B cell (primary cell): Measurements from ENCODE around the gene CCDC70. TPM values are rescaled to one million over a fixed set of nuclear protein-coding genes. Genes with fewer than 3 reads are reported as not detected.

Source experiments
- ATAC-seq: fragments of 200-7000 bp; cut with Tn5 transposase; one replicate; pipeline ENCODE4 v1.10.0; 2021; ENCODE audit warnings: low read depth, mild to moderate bottlenecking, moderate number of reproducible peaks, moderate library complexity
- CTCF ChIA-PET: fragments of 350-600 bp; sonication (Branson Sonifier 250); formaldehyde crosslinking; loops from one replicate; lab custom pipeline; 2021; ENCODE audit warnings: antibody characterized with exemption, inconsistent platforms; lab: Charles Lee
- POLR2A ChIA-PET: fragments of 350-600 bp; sonication (Branson Sonifier 250); formaldehyde crosslinking; loops from one replicate; lab custom pipeline; 2021; ENCODE audit warnings: antibody characterized with exemption; lab: Charles Lee
- DNase-seq: peaks from one replicate; pipeline ENCODE4 v3.0.0; 2013
- H2AFZ ChIP-seq: 2 replicates; pipeline ENCODE4 v1.6.1; 2012; ENCODE audit warnings: mild to moderate bottlenecking, low read depth, low read length; ENCODE audit not compliant: insufficient read depth, poor library complexity, severe bottlenecking
- H3K27ac ChIP-seq, 2 donors: 1 replicate in 1 of 2; 2 replicates in 1 of 2; pipeline ENCODE4 v1.5.1; 2012 to 2013; ENCODE audit warnings: low read length in 2 of 2, mild to moderate bottlenecking in 2 of 2, moderate library complexity in 1 of 2
- H3K27me3 ChIP-seq, 4 experiments: fragments of 200-600 bp in 1 of 4; sonication (generic) in 1 of 4; replicated peaks in 1 of 4; 1 replicate in 2 of 4; 2 replicates in 2 of 4; pipeline versions ENCODE4 v1.6.1 to v1.7.0; 2013 to 2016; ENCODE audit warnings: low read length in 3 of 4, mild to moderate bottlenecking in 2 of 4, mixed read lengths in 1 of 4, moderate library complexity in 1 of 4; ENCODE audit not compliant: insufficient read depth in 4 of 4, control insufficient read depth in 3 of 4; ENCODE audit errors: control extremely low read depth in 1 of 4
- H3K36me3 ChIP-seq, 2 experiments: replicated peaks in 1 of 2; 1 replicate in 1 of 2; 2 replicates in 1 of 2; pipeline versions ENCODE4 v1.6.1 to v1.7.1; 2013; ENCODE audit warnings: low read length in 1 of 2; ENCODE audit not compliant: insufficient read depth in 2 of 2, control insufficient read depth in 1 of 2; ENCODE audit errors: control extremely low read depth in 1 of 2, extremely low read depth in 1 of 2
- H3K4me1 ChIP-seq, 2 donors: fragments of 200-600 bp in 1 of 2; sonication (generic) in 1 of 2; 1 replicate in 1 of 2; 2 replicates in 1 of 2; pipeline versions ENCODE4 v1.5.1 to v1.6.1; 2013 to 2017; ENCODE audit warnings: low read length in 2 of 2; ENCODE audit not compliant: control insufficient read depth in 2 of 2, insufficient read depth in 2 of 2
- H3K4me2 ChIP-seq: replicated peaks from 2 replicates; pipeline ENCODE3; 2012; ENCODE audit warnings: mild to moderate bottlenecking, low read depth, low read length; ENCODE audit not compliant: poor library complexity, severe bottlenecking
- H3K4me3 ChIP-seq, 5 experiments: fragments of 200-600 bp in 1 of 5; sonication (generic) in 1 of 5; 1 replicate in 3 of 5; 2 replicates in 2 of 5; pipeline versions ENCODE4 v1.5.1 to v1.7.0; 2011 to 2016; ENCODE audit warnings: low read length in 4 of 5, mild to moderate bottlenecking in 4 of 5, low read depth in 2 of 5, control low read depth in 1 of 5, moderate library complexity in 1 of 5; ENCODE audit not compliant: insufficient read depth in 1 of 5; ENCODE audit errors: control extremely low read depth in 1 of 5, extremely low read depth in 1 of 5
- H3K79me2 ChIP-seq: fragments of 200-600 bp; sonication (generic); one replicate; pipeline ENCODE4 v1.6.0; 2016; ENCODE audit warnings: low read length; ENCODE audit not compliant: control insufficient read depth, insufficient read depth
- H3K9ac ChIP-seq: fragments of 200-600 bp; sonication (generic); 2 replicates; pipeline ENCODE4 v1.6.1; 2017; ENCODE audit warnings: mild to moderate bottlenecking, low read length, moderate library complexity
- H3K9me3 ChIP-seq, 3 donors: one replicate each; pipeline versions ENCODE4 v1.6.1 to v1.7.1; 2013; ENCODE audit warnings: low read length in 2 of 3; ENCODE audit not compliant: control insufficient read depth in 2 of 3, insufficient read depth in 1 of 3; ENCODE audit errors: control extremely low read depth in 1 of 3
- H4K20me1 ChIP-seq: 2 replicates; pipeline ENCODE4 v1.6.0; 2012; ENCODE audit warnings: mild to moderate bottlenecking, low read length; ENCODE audit not compliant: insufficient read depth, control insufficient read depth, poor library complexity, severe bottlenecking
- H3K27ac Mint-ChIP-seq: one replicate; pipeline ENCODE4 v1.8.0; 2021; ENCODE audit warnings: mixed read lengths
- H3K27me3 Mint-ChIP-seq: one replicate; pipeline ENCODE4 v1.8.0; 2021; ENCODE audit warnings: mixed read lengths
- H3K4me1 Mint-ChIP-seq: one replicate; pipeline ENCODE4 v1.8.0; 2021; ENCODE audit warnings: mixed read lengths
- H3K4me3 Mint-ChIP-seq: one replicate; pipeline ENCODE4 v1.8.0; 2021; ENCODE audit warnings: mixed read lengths
- H3K9me3 Mint-ChIP-seq: one replicate; pipeline ENCODE4 v1.8.0; 2022; ENCODE audit warnings: mixed read lengths; ENCODE audit not compliant: insufficient read depth
- CTCF ChIP-seq: fragments of 200-600 bp; IDR thresholded peaks from one replicate; pipeline ENCODE4 v1.8.0; 2022; ENCODE audit warnings: antibody characterized with exemption, mild to moderate bottlenecking
- EZH2 ChIP-seq: IDR thresholded peaks from 2 replicates; pipeline ENCODE4 v1.6.1; 2012; ENCODE audit warnings: borderline replicate concordance, low read depth, mild to moderate bottlenecking, moderate library complexity, low read length; ENCODE audit not compliant: insufficient read depth, poor library complexity, severe bottlenecking
- WGBS: methylation state at CpG from one replicate; pipeline ENCODE4 v1.1.5; 2013; ENCODE audit warnings: missing lambda C conversion rate; ENCODE audit not compliant: insufficient coverage; 5-methylcytosine and 5-hydroxymethylcytosine counted together
- intact Hi-C: fragments of 100-400 bp; cut with micrococcal nuclease; formaldehyde crosslinking; loops from one replicate; pipeline ENCODE4 v1.10.0; 2022
- polyA plus RNA-seq: library from polyadenylated mRNA; depleted of rRNA; stranded (reverse); fragments of >200 nt; gene quantifications from 2 replicates; pipeline ENCODE4 v1.2.3, GENCODE V29; 2012
- total RNA-seq, 2 donors: library from RNA; stranded (reverse); fragments of 120-200 nt in 1 of 2; gene quantifications; 1 replicate in 1 of 2; 2 replicates in 1 of 2; pipeline versions ENCODE4 v1.2.3 to v1.2.4, GENCODE V29; 2013 to 2022

Gene CCDC70
- total and polyA plus RNA-seq, 2 donors (not counting 1 experiment from before 2014, with no cell fraction given), result not detected

GRCh38 chr13:51873117-51873798 lies 11.5 kb downstream of the CCDC70 start:
- H3K4me1 Mint-ChIP-seq, result no peaks in the 10 kb centered on the region
- TF ChIP-seq CTCF (no peak), EZH2 (no peak)
- H3K4me3 ChIP-seq, result no peak overlapping the region
- peaks cover 0 to under 1% (median 0%) of the 10 kb centered on the region in 4 experiments for H3K27me3 ChIP-seq
- H3K9ac ChIP-seq, result no peak overlapping the region
- no peak overlapping the region for H3K27ac Mint-ChIP-seq
- DNase-seq (no peak), ATAC-seq (no peak)
- H3K9me3 ChIP-seq, result no peaks in the 10 kb centered on the region
- H3K4me3 Mint-ChIP-seq, result no peak overlapping the region
- intact Hi-C loops, result no loop called here
- no peaks in the 10 kb centered on the region for H3K9me3 Mint-ChIP-seq
- no peak overlapping the region for H3K27ac ChIP-seq
- ChIA-PET POLR2A (no interaction called here), CTCF (no interaction called here)
- no CpG with 5 or more reads among the region's 6 CpGs for WGBS
- H3K36me3 ChIP-seq, result no peaks in the 10 kb centered on the region
- no peak overlapping the region for H2AFZ ChIP-seq
- peaks cover 14% of the 10 kb centered on the region for H3K27me3 Mint-ChIP-seq
- H3K79me2 ChIP-seq, result no peaks in the 10 kb centered on the region
- H3K4me1 ChIP-seq, result no peaks in the 10 kb centered on the region
- H3K4me2 ChIP-seq, result no peak overlapping the region
- H4K20me1 ChIP-seq, result no peaks in the 10 kb centered on the region

GRCh38 chr13:51873837-51874236 lies 12.1 kb downstream of the CCDC70 start:
- Histone ChIP-seq H3K79me2 (no peaks in the 10 kb centered on the region), H3K27ac (no peak overlapping the region), H3K9ac (no peak overlapping the region), H3K4me2 (no peak overlapping the region), H2AFZ (no peak overlapping the region), H3K9me3 (no peaks in the 10 kb centered on the region), H3K4me3 (no peak overlapping the region), H3K4me1 (no peaks in the 10 kb centered on the region), H3K27me3 (peaks cover 0 to 2% (median 0%) of the 10 kb centered on the region in 4 experiments), H4K20me1 (no peaks in the 10 kb centered on the region), H3K36me3 (no peaks in the 10 kb centered on the region)
- H3K4me1 Mint-ChIP-seq, result no peaks in the 10 kb centered on the region
- intact Hi-C loops, result no loop called here
- WGBS, result 100% methylated on average over 1 of the region's 1 CpG
- TF ChIP-seq EZH2 (no peak), CTCF (no peak)
- no peaks in the 10 kb centered on the region for H3K9me3 Mint-ChIP-seq
- no peak for ATAC-seq
- no peak overlapping the region for H3K27ac Mint-ChIP-seq
- DNase-seq, result no peak
- ChIA-PET POLR2A (no interaction called here), CTCF (no interaction called here)
- H3K4me3 Mint-ChIP-seq, result no peak overlapping the region
- H3K27me3 Mint-ChIP-seq, result peaks cover 13% of the 10 kb centered on the region
